Breast epithelium (tissue), 4 donors: ENCODE data around the gene CCDC82. TPM values are rescaled to one million over a fixed set of nuclear protein-coding genes. Genes with fewer than 3 reads are reported as not detected.

Experiments
- DNase-seq, 2 donors: peaks; one replicate each; pipeline ENCODE4 v3.0.0-alpha.2; 2019; ENCODE audit warnings: low spot score in 2 of 2
- H3K27ac ChIP-seq, 2 donors: fragments of 200-600 bp; sonication (generic) in 1 of 2; one replicate each; pipeline ENCODE4 v1.5.1; 2016 to 2019; ENCODE audit warnings: mild to moderate bottlenecking in 1 of 2
- H3K27me3 ChIP-seq, 2 donors: fragments of 200-600 bp; sonication (generic) in 1 of 2; one replicate each; pipeline versions ENCODE4 v1.5.1 to v1.6.0; 2017 to 2019; ENCODE audit warnings: control low read depth in 1 of 2, mild to moderate bottlenecking in 1 of 2
- H3K36me3 ChIP-seq: fragments of 200-600 bp; one replicate; pipeline ENCODE4 v1.5.1; 2019
- H3K4me1 ChIP-seq, 2 donors: fragments of 200-600 bp; sonication (generic); one replicate each; pipeline ENCODE4 v1.5.1; 2016 to 2019; ENCODE audit warnings: control low read depth in 1 of 2
- H3K4me3 ChIP-seq, 3 donors: fragments of 200-600 bp; sonication (generic); 1 replicate in 2 of 3; 2 replicates in 1 of 3; pipeline ENCODE4 v1.5.1; 2016 to 2019; ENCODE audit warnings: mild to moderate bottlenecking in 3 of 3, moderate library complexity in 2 of 3
- H3K9me3 ChIP-seq, 2 donors: fragments of 200-600 bp; sonication (generic) in 1 of 2; one replicate each; pipeline ENCODE4 v1.5.1; 2016 to 2019; ENCODE audit warnings: control low read depth in 1 of 2
- POLR2A ChIP-seq: fragments of 450-650 bp; IDR thresholded peaks from one replicate; pipeline ENCODE4 v1.6.1; 2016; ENCODE audit warnings: antibody characterized with exemption, mild to moderate bottlenecking, moderate library complexity
- POLR2AphosphoS5 ChIP-seq, 3 donors: sonication (generic); formaldehyde crosslinking; IDR thresholded peaks; one replicate each; pipeline ENCODE4 v1.6.1; 2017; ENCODE audit warnings: antibody characterized with exemption in 3 of 3
- intact Hi-C: fragments of 100-400 bp; cut with DNase I; formaldehyde crosslinking; loops from one replicate; pipeline ENCODE4 v1.15.1; 2023; ENCODE audit warnings: low total_unique reads
- total RNA-seq, 3 donors: library from RNA; depleted of rRNA; stranded (reverse); fragments of >200 nt; gene quantifications; one replicate each; pipeline ENCODE4 v1.1.0, GENCODE V29; 2016
- TF ChIP-seq, protein P1 (sequence below), 3 donors: fragments of 450-650 bp; IDR thresholded peaks; one replicate each; pipeline ENCODE4 v1.5.1; 2016 to 2017; ENCODE audit warnings: antibody characterized with exemption in 3 of 3, mild to moderate bottlenecking in 3 of 3, moderate library complexity in 3 of 3

The CCDC82 gene
- total RNA-seq, 3 donors from 2014 or later: 27.2 to 30.7 (median 29.5) TPM

GRCh38 chr11:96334219-96334618, 55.5 kb downstream of the CCDC82 start:
- intact Hi-C loops: loop anchor here (10.0 kb wide), 1 partner anchor 1779 kb away; no protein-coding TSS in a partner anchor

DNA sequence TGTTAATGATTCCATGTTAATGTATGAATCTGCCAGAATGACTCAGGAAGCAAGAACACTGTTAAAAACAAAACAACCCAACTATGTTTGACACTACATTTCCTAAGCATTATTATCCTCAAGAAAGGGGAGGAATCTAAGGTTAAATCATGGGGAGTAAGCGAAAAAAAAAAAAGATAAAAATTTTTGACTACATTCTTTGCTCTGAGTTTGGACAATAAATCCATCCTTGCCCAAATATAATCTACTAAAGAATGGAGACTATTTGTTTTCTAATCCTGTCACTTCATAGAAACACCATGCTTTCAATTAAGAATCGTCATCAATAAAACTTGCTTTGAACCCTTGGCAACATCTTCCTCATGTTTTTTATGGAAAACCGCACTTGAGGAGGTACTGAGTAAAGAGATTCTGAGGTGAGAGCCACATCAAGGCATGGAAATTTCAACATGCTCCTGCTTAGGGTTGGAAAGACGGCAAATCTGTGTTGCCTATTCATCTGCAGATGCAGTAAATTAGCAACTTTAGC, 56.5 kb downstream of the CCDC82 start:
- TF ChIP-seq POLR2A (no peak), POLR2AphosphoS5 (IDR thresholded peaks at IDR 0.05) (no peak)
- Histone ChIP-seq H3K4me3 (no peak overlapping the region), H3K36me3 (no peaks in the 10 kb centered on the region), H3K27ac (peak overlapping the region; percentile 60 to 68), H3K27me3 (no peaks in the 10 kb centered on the region), H3K4me1 (peaks cover 4 to 13% of the 10 kb centered on the region in 2 donors), H3K9me3 (no peaks in the 10 kb centered on the region)
- intact Hi-C loops: loop anchor here (10.0 kb wide), 1 partner anchor 1778 kb away; no protein-coding TSS in a partner anchor
- no peak for DNase-seq

More at GRCh38 chr11:96334219-96334618, 55.5 kb downstream of the CCDC82 start:
- no peak for DNase-seq
- Histone ChIP-seq H3K27ac (peak overlapping the region; percentile 26 to 60), H3K36me3 (no peaks in the 10 kb centered on the region), H3K9me3 (no peaks in the 10 kb centered on the region), H3K27me3 (no peaks in the 10 kb centered on the region), H3K4me1 (peaks cover 4 to 10% of the 10 kb centered on the region in 2 donors), H3K4me3 (no peak overlapping the region)
- TF ChIP-seq, protein P1, sequence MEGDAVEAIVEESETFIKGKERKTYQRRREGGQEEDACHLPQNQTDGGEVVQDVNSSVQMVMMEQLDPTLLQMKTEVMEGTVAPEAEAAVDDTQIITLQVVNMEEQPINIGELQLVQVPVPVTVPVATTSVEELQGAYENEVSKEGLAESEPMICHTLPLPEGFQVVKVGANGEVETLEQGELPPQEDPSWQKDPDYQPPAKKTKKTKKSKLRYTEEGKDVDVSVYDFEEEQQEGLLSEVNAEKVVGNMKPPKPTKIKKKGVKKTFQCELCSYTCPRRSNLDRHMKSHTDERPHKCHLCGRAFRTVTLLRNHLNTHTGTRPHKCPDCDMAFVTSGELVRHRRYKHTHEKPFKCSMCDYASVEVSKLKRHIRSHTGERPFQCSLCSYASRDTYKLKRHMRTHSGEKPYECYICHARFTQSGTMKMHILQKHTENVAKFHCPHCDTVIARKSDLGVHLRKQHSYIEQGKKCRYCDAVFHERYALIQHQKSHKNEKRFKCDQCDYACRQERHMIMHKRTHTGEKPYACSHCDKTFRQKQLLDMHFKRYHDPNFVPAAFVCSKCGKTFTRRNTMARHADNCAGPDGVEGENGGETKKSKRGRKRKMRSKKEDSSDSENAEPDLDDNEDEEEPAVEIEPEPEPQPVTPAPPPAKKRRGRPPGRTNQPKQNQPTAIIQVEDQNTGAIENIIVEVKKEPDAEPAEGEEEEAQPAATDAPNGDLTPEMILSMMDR (IDR thresholded peaks at IDR 0.05): no peak
- no peak for TF ChIP-seq POLR2A
- TF ChIP-seq POLR2AphosphoS5 (IDR thresholded peaks at IDR 0.05): no peak

- intact Hi-C loops: loop anchor here (10.0 kb wide), 1 partner anchor 1777 kb away; no protein-coding TSS in a partner anchor
- H3K27ac ChIP-seq: peak overlapping the region; percentile 60 to 68
- no peaks in the 10 kb centered on the region for H3K36me3 ChIP-seq
- peaks cover 4 to 13% of the 10 kb centered on the region in 2 donors for H3K4me1 ChIP-seq
- no peak for DNase-seq
- no peak for TF ChIP-seq POLR2AphosphoS5 (IDR thresholded peaks at IDR 0.05)
- TF ChIP-seq POLR2A: no peak
- TF ChIP-seq, protein P1 (IDR thresholded peaks at IDR 0.05): no peak
- no peaks in the 10 kb centered on the region for H3K27me3 ChIP-seq
- H3K9me3 ChIP-seq: no peaks in the 10 kb centered on the region
- H3K4me3 ChIP-seq: peak overlapping the region in 1 of 3 donors; percentile 24
Observed at GRCh38 chr11:96332126-96332771, 57.5 kb downstream of the CCDC82 start.

- intact Hi-C loops: loop anchor here (10.0 kb wide), 1 partner anchor 1777 kb away; no protein-coding TSS in a partner anchor
Observed at GRCh38 chr11:96331699-96332116, 58.0 kb downstream of the CCDC82 start.

GRCh38 chr11:96330511-96330859, 59.2 kb downstream of the CCDC82 start:
- H3K27ac ChIP-seq: peak overlapping the region; percentile 42 to 61
- H3K36me3 ChIP-seq: no peaks in the 10 kb centered on the region
- H3K4me3 ChIP-seq: no peak overlapping the region
- H3K9me3 ChIP-seq: no peaks in the 10 kb centered on the region
- no peaks in the 10 kb centered on the region for H3K27me3 ChIP-seq
- TF ChIP-seq, protein P1 (IDR thresholded peaks at IDR 0.05): no peak
- no peak for TF ChIP-seq POLR2AphosphoS5 (IDR thresholded peaks at IDR 0.05)
- no peak for TF ChIP-seq POLR2A
- intact Hi-C loops: loop anchor here (10.0 kb wide), 1 partner anchor 1776 kb away; no protein-coding TSS in a partner anchor
- H3K4me1 ChIP-seq: peaks cover 4 to 13% of the 10 kb centered on the region in 2 donors
- DNase-seq: no peak

More at GRCh38 chr11:96331699-96332116, 58.0 kb downstream of the CCDC82 start:
- DNase-seq: no peak
- Histone ChIP-seq H3K27me3 (no peaks in the 10 kb centered on the region), H3K27ac (peak overlapping the region; percentile 60 to 68), H3K4me3 (no peak overlapping the region), H3K36me3 (no peaks in the 10 kb centered on the region), H3K4me1 (peaks cover 4 to 13% of the 10 kb centered on the region in 2 donors), H3K9me3 (no peaks in the 10 kb centered on the region)
- TF ChIP-seq POLR2AphosphoS5 (IDR thresholded peaks at IDR 0.05): no peak
- TF ChIP-seq POLR2A: no peak
- TF ChIP-seq, protein P1 (IDR thresholded peaks at IDR 0.05): no peak
